Measurements from ENCODE around the gene SLC24A4.

SLC24A4 gene

DNA sequence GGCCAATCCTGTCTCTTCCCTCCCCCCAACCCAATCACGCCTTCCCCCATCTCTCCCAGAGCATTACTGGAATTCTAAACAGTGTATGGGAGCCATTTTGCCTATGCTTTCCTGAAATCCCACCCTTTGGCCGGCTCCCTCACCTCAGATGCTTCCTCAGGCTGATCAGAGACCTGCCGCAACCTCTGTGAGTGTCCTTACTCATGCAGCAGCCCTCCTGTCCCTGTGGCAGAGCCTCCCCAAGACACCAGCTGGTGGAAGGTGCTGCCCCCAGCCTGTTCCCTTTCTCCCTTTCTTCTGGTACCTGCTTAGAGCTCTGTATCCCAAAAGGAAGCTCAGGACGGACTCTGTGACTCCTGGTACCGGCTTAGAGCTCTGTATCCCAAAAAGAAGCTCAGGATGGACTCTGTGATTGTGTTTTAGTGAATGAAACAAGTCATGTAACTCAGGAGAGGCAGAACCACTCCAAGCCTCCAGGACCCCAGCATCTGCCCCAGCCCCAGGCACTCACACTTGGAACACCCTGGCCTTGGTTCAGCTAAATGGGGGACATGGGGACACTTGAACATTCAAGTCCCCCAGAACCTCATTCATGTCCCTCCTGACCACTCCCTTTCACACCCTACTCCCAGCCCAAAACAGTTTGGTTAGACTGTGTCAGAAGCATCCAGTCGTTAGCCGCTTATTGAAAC, 161.3 kb downstream of the SLC24A4 start:
- TF ChIP-seq, protein P1, sequence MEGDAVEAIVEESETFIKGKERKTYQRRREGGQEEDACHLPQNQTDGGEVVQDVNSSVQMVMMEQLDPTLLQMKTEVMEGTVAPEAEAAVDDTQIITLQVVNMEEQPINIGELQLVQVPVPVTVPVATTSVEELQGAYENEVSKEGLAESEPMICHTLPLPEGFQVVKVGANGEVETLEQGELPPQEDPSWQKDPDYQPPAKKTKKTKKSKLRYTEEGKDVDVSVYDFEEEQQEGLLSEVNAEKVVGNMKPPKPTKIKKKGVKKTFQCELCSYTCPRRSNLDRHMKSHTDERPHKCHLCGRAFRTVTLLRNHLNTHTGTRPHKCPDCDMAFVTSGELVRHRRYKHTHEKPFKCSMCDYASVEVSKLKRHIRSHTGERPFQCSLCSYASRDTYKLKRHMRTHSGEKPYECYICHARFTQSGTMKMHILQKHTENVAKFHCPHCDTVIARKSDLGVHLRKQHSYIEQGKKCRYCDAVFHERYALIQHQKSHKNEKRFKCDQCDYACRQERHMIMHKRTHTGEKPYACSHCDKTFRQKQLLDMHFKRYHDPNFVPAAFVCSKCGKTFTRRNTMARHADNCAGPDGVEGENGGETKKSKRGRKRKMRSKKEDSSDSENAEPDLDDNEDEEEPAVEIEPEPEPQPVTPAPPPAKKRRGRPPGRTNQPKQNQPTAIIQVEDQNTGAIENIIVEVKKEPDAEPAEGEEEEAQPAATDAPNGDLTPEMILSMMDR (IDR thresholded peaks at IDR 0.05; ENCODE audit: control insufficient read depth, insufficient read depth, low read depth, low read length, missing control alignments) = no peak
- no peak overlapping the region for H3K4me3 ChIP-seq (ENCODE audit: control insufficient read depth, low read depth, low read length)
- no peak for DNase-seq (ENCODE audit: low read depth)

DNA sequence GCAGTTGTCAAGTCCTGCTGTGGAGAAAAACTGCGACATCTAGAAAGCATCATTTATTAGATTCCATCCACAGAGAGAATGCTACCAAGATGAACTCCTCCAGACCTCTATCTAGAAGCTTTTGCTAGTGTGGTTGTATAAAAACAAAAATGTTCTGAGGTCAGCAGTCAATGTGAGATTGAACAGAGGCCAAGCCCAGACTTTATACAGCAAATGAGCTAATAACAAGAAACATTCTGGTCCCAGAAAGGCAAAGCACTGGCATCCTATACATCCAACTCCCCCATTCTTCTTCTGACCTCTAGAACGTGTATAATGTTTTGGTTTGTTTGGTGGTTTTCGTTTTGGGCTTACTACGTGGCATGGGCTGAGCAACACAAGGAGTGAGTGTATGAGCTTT, 163.9 kb downstream of the SLC24A4 start:
- no peak for DNase-seq (ENCODE audit: low read depth)
- H3K4me3 ChIP-seq (ENCODE audit: control insufficient read depth, low read depth, low read length) = no peak overlapping the region
- TF ChIP-seq, protein P1 (IDR thresholded peaks at IDR 0.05; ENCODE audit: control insufficient read depth, insufficient read depth, low read depth, low read length, missing control alignments) = no peak

DNA sequence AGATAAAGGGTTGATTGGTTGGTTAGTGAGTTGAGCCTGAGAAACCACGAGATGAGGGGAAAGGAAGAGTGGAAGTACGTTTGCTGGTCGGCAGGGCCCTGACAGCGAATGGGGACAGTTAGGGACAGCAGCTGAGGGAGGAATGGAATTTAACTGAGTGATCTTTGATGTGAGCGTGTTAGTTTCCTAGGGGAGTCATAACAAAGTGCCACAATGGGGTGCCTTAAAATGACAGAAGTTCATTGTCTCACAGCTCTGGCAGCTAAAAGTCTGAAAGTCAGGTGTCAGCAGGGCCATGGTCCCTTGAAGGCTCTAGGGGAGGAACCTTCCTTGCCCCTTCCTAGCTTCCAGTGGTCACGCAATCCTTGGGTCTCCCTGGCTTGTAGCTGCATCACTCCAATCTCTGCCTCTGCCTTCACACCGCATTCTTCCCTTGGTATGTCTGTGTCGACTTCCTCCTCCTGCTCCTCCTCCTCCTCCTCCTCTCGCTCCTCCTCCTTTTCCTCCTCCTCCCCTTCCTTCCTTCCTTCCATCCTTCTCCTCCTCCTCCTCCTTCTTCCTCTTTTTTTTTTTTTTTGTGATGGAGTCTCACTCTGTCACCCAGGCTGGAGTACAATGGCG, 164.7 kb downstream of the SLC24A4 start:
- TF ChIP-seq, protein P1 (IDR thresholded peaks at IDR 0.05; ENCODE audit: control insufficient read depth, insufficient read depth, low read depth, low read length, missing control alignments) = no peak
- H3K4me3 ChIP-seq (ENCODE audit: control insufficient read depth, low read depth, low read length) = no peak overlapping the region
- no peak for DNase-seq (ENCODE audit: low read depth)

DNA sequence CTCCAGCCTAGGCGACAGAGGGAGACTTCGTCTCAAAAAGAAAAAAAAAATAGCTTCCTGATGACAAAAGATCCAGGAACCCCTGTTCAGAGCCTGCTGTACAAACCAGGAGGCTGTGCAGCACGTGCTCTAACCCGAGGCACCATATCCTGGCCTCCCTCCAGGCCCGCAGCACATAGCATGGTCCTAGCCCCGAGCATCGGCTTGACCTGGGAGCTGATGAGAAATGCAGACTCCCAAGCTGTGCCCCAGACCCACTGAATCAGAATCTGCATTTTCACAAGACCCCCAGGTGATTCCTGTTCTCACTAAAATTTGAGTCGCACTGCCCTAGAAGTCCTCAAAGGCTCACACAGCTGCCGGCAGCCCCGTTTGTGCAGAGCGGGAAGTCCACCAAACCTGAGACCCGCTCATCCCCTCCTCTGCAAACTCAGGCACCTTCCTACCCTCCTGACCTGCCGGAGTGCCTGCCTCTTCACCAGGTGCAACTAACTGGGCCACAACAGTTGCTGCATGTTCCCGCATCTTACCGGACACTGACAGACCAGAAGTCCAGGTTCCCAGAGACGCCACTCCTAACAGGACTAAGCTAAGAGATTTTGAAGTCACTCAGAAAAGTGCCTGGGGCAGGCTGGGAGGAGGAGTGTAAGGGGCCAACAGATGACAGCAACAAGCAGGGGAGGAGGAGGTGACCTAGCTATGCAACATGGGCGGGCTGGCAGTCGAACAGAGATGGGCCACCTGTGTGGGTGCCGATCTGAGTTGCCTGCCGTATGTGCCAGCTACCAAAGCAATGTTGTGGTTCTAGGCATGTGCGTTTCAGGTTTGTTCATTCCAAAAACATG, 166.7 kb downstream of the SLC24A4 start:
- TF ChIP-seq, protein P1 (IDR thresholded peaks at IDR 0.05; ENCODE audit: control insufficient read depth, insufficient read depth, low read depth, low read length, missing control alignments) = no peak
- no peak overlapping the region for H3K4me3 ChIP-seq (ENCODE audit: control insufficient read depth, low read depth, low read length)
- no peak for DNase-seq (ENCODE audit: low read depth)

GRCh38 chr14:92490239-92490959, 167.4 kb downstream of the SLC24A4 start:
- TF ChIP-seq, protein P1 (IDR thresholded peaks at IDR 0.05; ENCODE audit: control insufficient read depth, insufficient read depth, low read depth, low read length, missing control alignments) = no peak
- DNase-seq (ENCODE audit: low read depth) = no peak
- H3K4me3 ChIP-seq (ENCODE audit: control insufficient read depth, low read depth, low read length) = no peak overlapping the region

DNA sequence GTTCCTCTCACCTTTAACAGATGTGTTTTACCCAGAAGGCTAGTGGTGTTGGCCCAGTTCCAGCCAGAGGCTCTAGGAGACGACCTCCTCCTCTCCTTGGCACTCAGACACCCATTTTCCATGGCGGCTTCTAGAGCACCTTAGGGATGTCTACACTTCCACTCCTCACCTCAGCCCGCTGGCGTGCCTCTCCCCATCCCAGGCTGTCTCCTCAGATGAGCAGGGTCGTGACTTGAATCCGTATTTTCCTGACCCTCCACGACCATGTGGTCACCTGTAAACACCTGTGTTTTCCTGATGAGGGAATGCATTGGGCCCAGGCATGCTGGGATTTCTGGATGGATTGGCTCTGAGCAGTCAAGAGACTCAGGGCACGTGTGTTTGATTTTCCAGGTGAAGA, 168.8 kb downstream of the SLC24A4 start:
- TF ChIP-seq, protein P1 (IDR thresholded peaks at IDR 0.05; ENCODE audit: control insufficient read depth, insufficient read depth, low read depth, low read length, missing control alignments) = no peak
- DNase-seq (ENCODE audit: low read depth) = no peak
- no peak overlapping the region for H3K4me3 ChIP-seq (ENCODE audit: control insufficient read depth, low read depth, low read length)
